K562 (cell line): ENCODE results near the gene CMTR2. TPM values are rescaled to one million over a fixed set of nuclear protein-coding genes. Genes with fewer than 3 reads are reported as not detected.

Experiments
- ATAC-seq: fragments of 200-7000 bp; cut with Tn5 transposase; 3 replicates; pipeline ENCODE4 v1.9.1; 2020; ENCODE audit warnings: moderate library complexity
- BruUV-seq: library from RNA; stranded (reverse); fragments of 400-500 nt; replicated peaks from 2 replicates; lab custom pipeline; 2021; lab: Mats Ljungman, UMichigan
- CTCF ChIA-PET: fragments of 300-600 bp; formaldehyde crosslinking; extraction: SDS; loops from one replicate; lab custom pipeline; 2021; ENCODE audit warnings: low intra/inter-chr PET ratio; lab: Yijun Ruan, JAX
- POLR2A ChIA-PET: fragments of 300-600, 350-650 bp; sonication (Branson Sonifier 250); formaldehyde crosslinking; extraction: SDS; loops from one replicate; lab custom pipeline; 2021; ENCODE audit warnings: antibody characterized with exemption, inconsistent platforms; lab: Yijun Ruan, JAX
- DNase-seq, 4 experiments: peaks; one replicate each; pipeline versions ENCODE4 v3.0.0 to v3.0.0-alpha.2; 2011 to 2018; ENCODE audit warnings: low spot score in 3 of 4, mixed read lengths in 3 of 4; ENCODE audit errors: extremely low read depth in 1 of 4
- FAIRE-seq: peaks from 2 replicates; lab custom pipeline; 2011; peaks lifted over from hg19 to GRCh38; lab: Jason Lieb, UNC
- H2AFZ ChIP-seq: 2 replicates; pipeline ENCODE4 v1.6.0; 2011; ENCODE audit warnings: low read depth, low read length, control low read depth, inconsistent platforms
- H3K27ac ChIP-seq: fragments of 200-600 bp; 3 replicates; pipeline ENCODE4 v1.8.0; 2011; ENCODE audit warnings: low read depth, mild to moderate bottlenecking, control low read depth, inconsistent platforms, low read length, moderate library complexity, mixed read lengths; ENCODE audit errors: extremely low read depth
- H3K27me3 ChIP-seq, 2 experiments: fragments of 300-600 bp in 1 of 2; 2 replicates in 1 of 2; 3 replicates in 1 of 2; pipeline versions ENCODE4 v1.6.0 to v1.8.0; 2011; ENCODE audit warnings: inconsistent platforms in 2 of 2, low read length in 2 of 2, mild to moderate bottlenecking in 1 of 2, mixed read lengths in 1 of 2, moderate library complexity in 1 of 2; ENCODE audit not compliant: control insufficient read depth in 2 of 2, insufficient read depth in 2 of 2
- H3K36me3 ChIP-seq: fragments of 300-600 bp; 3 replicates; pipeline ENCODE4 v1.8.0; 2011; ENCODE audit warnings: mild to moderate bottlenecking, low read length, inconsistent platforms; ENCODE audit not compliant: control insufficient read depth, insufficient read depth
- H3K4me1 ChIP-seq, 2 experiments: fragments of 200-600 bp in 1 of 2; replicated peaks in 1 of 2; 2 replicates in 1 of 2; 3 replicates in 1 of 2; pipeline versions ENCODE4 v1.5.1 to v1.8.0; 2011; ENCODE audit warnings: inconsistent platforms in 2 of 2, low read length in 2 of 2, mild to moderate bottlenecking in 1 of 2, mixed read lengths in 1 of 2, moderate library complexity in 1 of 2; ENCODE audit not compliant: control insufficient read depth in 2 of 2, insufficient read depth in 2 of 2
- H3K4me2 ChIP-seq: 2 replicates; pipeline ENCODE4 v1.6.1; 2011; ENCODE audit warnings: low read length, control low read depth, inconsistent platforms, mixed read lengths; ENCODE audit not compliant: insufficient read depth
- H3K4me3 ChIP-seq: fragments of 200-600 bp; sonication (generic), shearing (Covaris generic); 2 replicates; pipeline ENCODE4 v1.5.1; 2016; ENCODE audit warnings: control low read depth, inconsistent platforms
- H3K79me2 ChIP-seq: fragments of 200-600 bp; 3 replicates; pipeline ENCODE4 v1.8.0; 2011; ENCODE audit warnings: low read length, inconsistent platforms; ENCODE audit not compliant: control insufficient read depth, insufficient read depth
- H3K9ac ChIP-seq, 2 experiments: 2 replicates each; pipeline versions ENCODE4 v1.6.0 to v1.6.1; 2011; ENCODE audit warnings: low read depth in 2 of 2, low read length in 2 of 2, control low read depth in 1 of 2, inconsistent platforms in 1 of 2, mild to moderate bottlenecking in 1 of 2, mixed read lengths in 1 of 2; ENCODE audit not compliant: insufficient read depth in 1 of 2
- H3K9me1 ChIP-seq: one replicate; pipeline ENCODE4 v1.6.0; 2011; ENCODE audit warnings: inconsistent platforms, mild to moderate bottlenecking, low read length, moderate library complexity; ENCODE audit not compliant: control insufficient read depth, insufficient read depth
- H3K9me3 ChIP-seq: replicated peaks from 2 replicates; pipeline ENCODE4 v1.5.1; 2011; ENCODE audit warnings: low read depth, low read length, inconsistent platforms; ENCODE audit not compliant: control insufficient read depth, insufficient read depth
- H4K20me1 ChIP-seq: replicated peaks from 2 replicates; pipeline ENCODE4 v1.6.1; 2011; ENCODE audit warnings: low read length, inconsistent platforms, mixed read lengths; ENCODE audit not compliant: control insufficient read depth, insufficient read depth
- DPF2 ChIP-seq: fragments of 450-650 bp; IDR thresholded peaks from 2 replicates; pipeline ENCODE4 v1.6.1; 2016
- FOS ChIP-seq: IDR thresholded peaks from 3 replicates; pipeline ENCODE4 v1.6.1; 2011; ENCODE audit not compliant: insufficient read length; ENCODE audit errors: extremely low read depth
- MEIS2 ChIP-seq: fragments of 450-650 bp; IDR thresholded peaks from 2 replicates; pipeline ENCODE4 v1.6.1; 2014; ENCODE audit warnings: mild to moderate bottlenecking; ENCODE audit not compliant: partially characterized antibody
- SRSF9 ChIP-seq: fragments of 200-400 bp; formaldehyde crosslinking; IDR thresholded peaks from 2 replicates; pipeline ENCODE4 v1.6.1; 2017; ENCODE audit warnings: low read depth, low read length, borderline replicate concordance
- WGBS: fragments of 100-300 bp; shearing (Covaris generic); methylation state at CpG from one replicate; pipeline ENCODE4 v1.1.6; 2016; ENCODE audit warnings: low coverage, mixed read lengths; ENCODE audit not compliant: insufficient coverage; ENCODE audit errors: missing lambda C conversion rate; 5-methylcytosine and 5-hydroxymethylcytosine counted together
- in situ Hi-C: fragments of 300-500 bp; cut with MboI; formaldehyde crosslinking; loops from 4 replicates; pipeline ENCODE4 v1.15.0; 2018; ENCODE audit warnings: inconsistent platforms, mixed read lengths
- intact Hi-C: fragments of 100-400 bp; cut with micrococcal nuclease; formaldehyde crosslinking; loops from 2 replicates; pipeline ENCODE4 v1.14.2; 2022
- polyA plus RNA-seq, 8 experiments: library from polyadenylated mRNA; depleted of rRNA in 4 of 8; stranded (reverse) in 5 of 8; unstranded in 3 of 8; fragments of >200 nt; fragmentation: Nextera tagmentation in 2 of 8; fragmentation: Illumina TruSeq in 1 of 8; extraction: Ambion mirVana in 2 of 8; extraction: Trizol in 1 of 8; gene quantifications; 2 replicates each; pipeline versions ENCODE4 v1.2.1 to v1.2.3, GENCODE V29; 2011 to 2014; ENCODE audit warnings: inconsistent platforms in 1 of 8, missing spikeins in 1 of 8
- total RNA-seq, 7 experiments: library from RNA; depleted of rRNA in 6 of 7; stranded (reverse); fragments of >200 nt in 6 of 7; fragmentation: Illumina TruSeq in 2 of 7; extraction: Trizol in 2 of 7; gene quantifications; 2 replicates each; pipeline versions ENCODE4 v1.2.1 to v1.2.3, GENCODE V29; 2011 to 2021; ENCODE audit warnings: low replicate concordance in 1 of 7
- TF ChIP-seq, protein P1 (sequence below): sonication (generic); formaldehyde crosslinking; IDR thresholded peaks from 2 replicates; pipeline ENCODE4 v1.8.1; 2023; ENCODE audit warnings: mild to moderate bottlenecking, missing genetic modification reagents

Gene CMTR2
- total and polyA plus RNA-seq, 9 of the 15 experiments (the other 6 are each of a cell fraction or from before 2014, with no cell fraction given) = 4.6 to 24.8 (median 12.7) TPM

DNA sequence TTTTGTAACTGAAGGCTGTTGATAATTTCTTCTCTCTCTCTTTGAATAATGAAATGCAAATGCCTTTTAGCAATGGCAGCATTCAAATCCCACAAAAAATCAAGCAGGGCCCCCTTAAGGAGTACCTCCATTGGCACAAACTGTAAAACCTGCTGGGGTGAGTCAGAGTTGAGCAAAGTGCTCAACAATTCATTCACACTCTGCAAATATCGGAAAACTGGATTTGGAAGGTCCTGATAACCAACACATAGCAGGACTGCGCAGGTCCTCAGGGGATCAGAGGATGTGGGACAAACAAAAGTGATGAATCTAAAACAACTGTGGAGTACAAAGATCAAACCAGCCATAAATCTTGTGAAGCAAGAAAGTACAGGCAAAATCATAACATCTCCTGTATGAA, 5.6 kb downstream of the CMTR2 start:
- no peaks in the 10 kb centered on the region for H4K20me1 ChIP-seq
- intact Hi-C loops = no loop called here
- ChIA-PET CTCF (no interaction called here), POLR2A (interaction anchor here (0.6 kb wide), 1 partner anchor 994 kb away, joined by 3 read pairs; the partner anchor contains the start of gene AARS1)
- no peak overlapping the region for H3K4me3 ChIP-seq
- peaks cover 7% of the 10 kb centered on the region in 2 experiments; a peak in 3 of 5 replicates for H3K4me1 ChIP-seq
- FAIRE-seq (no peak), ATAC-seq (no peak), DNase-seq (no peak)
- H3K9ac ChIP-seq = no peak overlapping the region
- no peak overlapping the region for H3K27ac ChIP-seq
- H3K27me3 ChIP-seq = no peaks in the 10 kb centered on the region
- peaks cover 44% of the 10 kb centered on the region for H3K36me3 ChIP-seq
- peaks cover 23% of the 10 kb centered on the region for H3K79me2 ChIP-seq
- no peak overlapping the region for H3K4me2 ChIP-seq
- 88% methylated on average over 2 of the region's 2 CpGs for WGBS
- no peaks in the 10 kb centered on the region for H3K9me1 ChIP-seq
- TF ChIP-seq SRSF9 (no peak), DPF2 (no peak), MEIS2 (no peak), FOS (no peak)
- TF ChIP-seq, protein P1, sequence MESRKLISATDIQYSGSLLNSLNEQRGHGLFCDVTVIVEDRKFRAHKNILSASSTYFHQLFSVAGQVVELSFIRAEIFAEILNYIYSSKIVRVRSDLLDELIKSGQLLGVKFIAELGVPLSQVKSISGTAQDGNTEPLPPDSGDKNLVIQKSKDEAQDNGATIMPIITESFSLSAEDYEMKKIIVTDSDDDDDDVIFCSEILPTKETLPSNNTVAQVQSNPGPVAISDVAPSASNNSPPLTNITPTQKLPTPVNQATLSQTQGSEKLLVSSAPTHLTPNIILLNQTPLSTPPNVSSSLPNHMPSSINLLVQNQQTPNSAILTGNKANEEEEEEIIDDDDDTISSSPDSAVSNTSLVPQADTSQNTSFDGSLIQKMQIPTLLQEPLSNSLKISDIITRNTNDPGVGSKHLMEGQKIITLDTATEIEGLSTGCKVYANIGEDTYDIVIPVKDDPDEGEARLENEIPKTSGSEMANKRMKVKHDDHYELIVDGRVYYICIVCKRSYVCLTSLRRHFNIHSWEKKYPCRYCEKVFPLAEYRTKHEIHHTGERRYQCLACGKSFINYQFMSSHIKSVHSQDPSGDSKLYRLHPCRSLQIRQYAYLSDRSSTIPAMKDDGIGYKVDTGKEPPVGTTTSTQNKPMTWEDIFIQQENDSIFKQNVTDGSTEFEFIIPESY = no peak
- in situ Hi-C loops = no loop called here
- no TSS peak for BruUV-seq
- no peaks in the 10 kb centered on the region for H3K9me3 ChIP-seq
- no peak overlapping the region for H2AFZ ChIP-seq
